OCI-LY1 (cell line): Measurements from ENCODE around the gene NKX3-2.

Experiments
- H2AFZ ChIP-seq: fragments of 200-600 bp; sonication (generic), shearing (Covaris generic); 2 replicates; pipeline ENCODE4 v1.6.0; 2014; ENCODE audit warnings: antibody characterized with exemption, mild to moderate bottlenecking, low read length
- H3F3A ChIP-seq: fragments of 200-600 bp; sonication (generic), shearing (Covaris generic); 2 replicates; pipeline ENCODE4 v1.6.0; 2014; ENCODE audit warnings: mild to moderate bottlenecking, antibody characterized with exemption, low read length, moderate library complexity; ENCODE audit not compliant: insufficient read depth
- H3K27ac ChIP-seq: fragments of 200-600 bp; sonication (generic); 2 replicates; pipeline ENCODE4 v1.5.1; 2014; ENCODE audit warnings: low read length, mixed run types, mild to moderate bottlenecking, low read depth; ENCODE audit not compliant: poor library complexity, severe bottlenecking
- H3K27me3 ChIP-seq: fragments of 200-600 bp; sonication (generic); 2 replicates; pipeline ENCODE4 v1.6.0; 2014; ENCODE audit warnings: antibody characterized with exemption, mild to moderate bottlenecking, low read length, moderate library complexity; ENCODE audit not compliant: insufficient read depth
- H3K36me3 ChIP-seq: fragments of 200-600 bp; sonication (generic); 2 replicates; pipeline ENCODE4 v1.6.1; 2014; ENCODE audit warnings: mild to moderate bottlenecking, antibody characterized with exemption, low read length, moderate library complexity, mixed read lengths; ENCODE audit not compliant: insufficient read depth
- H3K4me1 ChIP-seq: fragments of 200-600 bp; sonication (generic); 2 replicates; pipeline ENCODE4 v1.5.1; 2014; ENCODE audit warnings: mild to moderate bottlenecking, low read length, moderate library complexity; ENCODE audit not compliant: insufficient read depth, severe bottlenecking
- H3K4me2 ChIP-seq: fragments of 200-600 bp; sonication (generic), shearing (Covaris generic); 2 replicates; pipeline ENCODE4 v1.6.1; 2014; ENCODE audit warnings: low read length
- H3K4me3 ChIP-seq: fragments of 200-600 bp; sonication (generic); 2 replicates; pipeline ENCODE4 v1.5.1; 2014; ENCODE audit warnings: low read length, low read depth, mild to moderate bottlenecking, mixed read lengths; ENCODE audit not compliant: poor library complexity, severe bottlenecking
- H3K79me2 ChIP-seq: fragments of 200-600 bp; shearing (Covaris generic); 2 replicates; pipeline ENCODE4 v1.6.1; 2016; ENCODE audit warnings: mixed run types, low read length, mixed read lengths; ENCODE audit not compliant: insufficient read depth
- H3K9ac ChIP-seq: fragments of 200-600 bp; sonication (generic), shearing (Covaris generic); 2 replicates; pipeline ENCODE4 v1.6.1; 2014; ENCODE audit warnings: mild to moderate bottlenecking, low read length, mixed read lengths
- H3K9me2 ChIP-seq: fragments of 200-600 bp; sonication (generic), shearing (Covaris generic); 2 replicates; pipeline ENCODE4 v1.6.1; 2014; ENCODE audit warnings: low read depth, mild to moderate bottlenecking, low read length, mixed read lengths
- H3K9me3 ChIP-seq: fragments of 200-600 bp; shearing (Covaris generic); 2 replicates; pipeline ENCODE4 v1.6.1; 2014; ENCODE audit warnings: low read length, mixed read lengths
- H4K20me1 ChIP-seq: fragments of 200-600 bp; sonication (generic), shearing (Covaris generic); 2 replicates; pipeline ENCODE4 v1.6.0; 2016; ENCODE audit warnings: mild to moderate bottlenecking, low read length; ENCODE audit not compliant: insufficient read depth
- EZH2 ChIP-seq: fragments of 200-600 bp; sonication (generic), shearing (Covaris generic); IDR thresholded peaks from 2 replicates; pipeline ENCODE4 v1.8.0; 2017; ENCODE audit warnings: borderline replicate concordance, mixed run types, mild to moderate bottlenecking, antibody characterized with exemption, low read length, moderate library complexity, mixed read lengths
- TF ChIP-seq, protein P1 (sequence below): fragments of 200-600 bp; sonication (generic), shearing (Covaris generic); IDR thresholded peaks from 2 replicates; pipeline ENCODE4 v1.5.1; 2017; ENCODE audit warnings: mild to moderate bottlenecking, antibody characterized with exemption, low read length, moderate library complexity, mixed read lengths

Gene NKX3-2

GRCh38 chr4:13544606-13545393 is 492 bp upstream of the NKX3-2 start:
- no peak overlapping the region for H3K4me3 ChIP-seq
- no peak overlapping the region for H3K4me2 ChIP-seq
- H3K9ac ChIP-seq: no peak overlapping the region
- no peaks in the 10 kb centered on the region for H3F3A ChIP-seq
- no peaks in the 10 kb centered on the region for H3K9me2 ChIP-seq
- no peaks in the 10 kb centered on the region for H3K79me2 ChIP-seq
- peaks cover 3% of the 10 kb centered on the region for H3K4me1 ChIP-seq
- no peaks in the 10 kb centered on the region for H3K9me3 ChIP-seq
- no peaks in the 10 kb centered on the region for H3K36me3 ChIP-seq
- no peak overlapping the region for H2AFZ ChIP-seq
- TF ChIP-seq EZH2: no peak
- TF ChIP-seq, protein P1, sequence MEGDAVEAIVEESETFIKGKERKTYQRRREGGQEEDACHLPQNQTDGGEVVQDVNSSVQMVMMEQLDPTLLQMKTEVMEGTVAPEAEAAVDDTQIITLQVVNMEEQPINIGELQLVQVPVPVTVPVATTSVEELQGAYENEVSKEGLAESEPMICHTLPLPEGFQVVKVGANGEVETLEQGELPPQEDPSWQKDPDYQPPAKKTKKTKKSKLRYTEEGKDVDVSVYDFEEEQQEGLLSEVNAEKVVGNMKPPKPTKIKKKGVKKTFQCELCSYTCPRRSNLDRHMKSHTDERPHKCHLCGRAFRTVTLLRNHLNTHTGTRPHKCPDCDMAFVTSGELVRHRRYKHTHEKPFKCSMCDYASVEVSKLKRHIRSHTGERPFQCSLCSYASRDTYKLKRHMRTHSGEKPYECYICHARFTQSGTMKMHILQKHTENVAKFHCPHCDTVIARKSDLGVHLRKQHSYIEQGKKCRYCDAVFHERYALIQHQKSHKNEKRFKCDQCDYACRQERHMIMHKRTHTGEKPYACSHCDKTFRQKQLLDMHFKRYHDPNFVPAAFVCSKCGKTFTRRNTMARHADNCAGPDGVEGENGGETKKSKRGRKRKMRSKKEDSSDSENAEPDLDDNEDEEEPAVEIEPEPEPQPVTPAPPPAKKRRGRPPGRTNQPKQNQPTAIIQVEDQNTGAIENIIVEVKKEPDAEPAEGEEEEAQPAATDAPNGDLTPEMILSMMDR: no peak
- H3K27me3 ChIP-seq: no peaks in the 10 kb centered on the region
- no peaks in the 10 kb centered on the region for H4K20me1 ChIP-seq
- H3K27ac ChIP-seq: no peak overlapping the region

DNA sequence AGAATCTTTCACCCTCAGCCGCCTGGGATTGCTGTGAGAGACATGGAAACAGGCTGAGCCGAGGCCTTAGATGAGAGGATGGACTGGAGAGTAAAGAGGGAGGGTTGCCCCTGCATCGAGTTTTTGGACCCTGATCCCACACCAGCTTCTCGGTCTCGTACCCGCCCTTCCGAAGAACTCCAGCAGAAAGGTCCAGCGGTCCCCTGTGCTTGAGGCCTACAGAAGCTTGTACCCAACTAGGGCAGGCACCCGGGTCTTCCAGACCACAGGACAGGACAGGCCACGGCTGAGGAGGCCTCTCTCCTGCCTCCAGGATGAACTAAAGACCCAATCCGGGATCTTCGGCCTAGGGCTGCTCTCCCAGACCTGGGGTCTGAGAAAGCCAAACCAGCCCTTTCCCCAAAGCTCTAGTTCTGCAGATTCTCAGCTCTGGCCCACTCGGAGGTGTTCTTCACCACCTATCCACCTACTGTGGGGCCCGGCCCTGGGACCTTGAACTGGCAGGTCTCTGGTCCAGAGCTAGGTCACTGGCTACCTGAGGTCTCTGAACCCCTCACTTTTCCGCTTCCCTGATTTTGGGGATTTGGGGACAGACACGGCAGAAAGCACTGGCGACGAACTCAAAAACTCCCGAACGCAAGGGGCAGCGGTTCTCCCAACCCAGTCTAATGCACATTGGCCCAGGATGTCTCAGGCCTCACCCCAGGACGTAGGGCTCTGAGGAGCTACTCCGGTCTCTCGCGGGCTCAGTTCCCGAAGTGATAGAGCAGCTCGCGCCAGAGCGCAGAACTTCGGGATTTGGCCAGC is 1.1 kb downstream of the NKX3-2 start:
- no peaks in the 10 kb centered on the region for H3K27me3 ChIP-seq
- no peaks in the 10 kb centered on the region for H3K79me2 ChIP-seq
- H3K4me3 ChIP-seq: no peak overlapping the region
- no peaks in the 10 kb centered on the region for H3K9me3 ChIP-seq
- no peak overlapping the region for H3K9ac ChIP-seq
- H3F3A ChIP-seq: no peaks in the 10 kb centered on the region
- no peak overlapping the region for H2AFZ ChIP-seq
- no peaks in the 10 kb centered on the region for H3K36me3 ChIP-seq
- TF ChIP-seq, protein P1: no peak
- TF ChIP-seq EZH2: no peak
- no peaks in the 10 kb centered on the region for H3K4me1 ChIP-seq
- no peak overlapping the region for H3K27ac ChIP-seq
- H3K9me2 ChIP-seq: no peaks in the 10 kb centered on the region
- no peaks in the 10 kb centered on the region for H4K20me1 ChIP-seq
- H3K4me2 ChIP-seq: no peak overlapping the region

GRCh38 chr4:13542577-13543031 is 1.7 kb downstream of the NKX3-2 start:
- H3K4me3 ChIP-seq: peak overlapping the region; percentile 16
- H3F3A ChIP-seq: no peaks in the 10 kb centered on the region
- peak overlapping the region; percentile 3; the same call in 1 of the 2 replicates for H3K4me2 ChIP-seq
- H3K36me3 ChIP-seq: no peaks in the 10 kb centered on the region
- TF ChIP-seq EZH2: no peak
- TF ChIP-seq, protein P1: no peak
- H3K9me3 ChIP-seq: no peaks in the 10 kb centered on the region
- H3K9ac ChIP-seq: no peak overlapping the region
- H2AFZ ChIP-seq: no peak overlapping the region
- no peaks in the 10 kb centered on the region for H3K4me1 ChIP-seq
- H3K9me2 ChIP-seq: no peaks in the 10 kb centered on the region
- H3K27ac ChIP-seq: no peak overlapping the region
- no peaks in the 10 kb centered on the region for H3K79me2 ChIP-seq
- no peaks in the 10 kb centered on the region for H4K20me1 ChIP-seq
- H3K27me3 ChIP-seq: no peaks in the 10 kb centered on the region
